ENCODE measurements around the gene LHX1. TPM values are rescaled to one million over a fixed set of nuclear protein-coding genes. Genes with fewer than 3 reads are reported as not detected.

LHX1 gene
- total and polyA plus RNA-seq, 10 of the 15 experiments (the other 5 are each of a cell fraction or from before 2014, with no cell fraction given): not detected

GRCh38 chr17:36899250-36900159, 37.8 kb upstream of the LHX1 start:
- no peak overlapping the region for H3K4me2 ChIP-seq (ENCODE audit: control insufficient read depth, insufficient read depth)
- no TSS peak for BruUV-seq (replicated peaks)
- ChIA-PET POLR2A (interaction anchor here (0.6 kb wide), 1 partner anchor 161 kb away, joined by 3 read pairs; no protein-coding TSS in a partner anchor), CTCF (no interaction called here), RAD21 (ENCODE audit: unreplicated experiment) (no interaction called here), SMC1A (ENCODE audit: uncharacterized antibody, unreplicated experiment) (no interaction called here)
- intact Hi-C loops (cut with micrococcal nuclease; ENCODE audit: unreplicated experiment): no loop called here
- no peak for ATAC-seq
- no peak overlapping the region for H3K27ac ChIP-seq (ENCODE audit: control insufficient read depth, insufficient read depth)
- no peaks in the 10 kb centered on the region; a peak in 1 of 4 replicates for H3K27me3 ChIP-seq (replicated peaks in 1 of 2; ENCODE audit: control insufficient read depth in 2 of 2, insufficient read depth in 2 of 2, low read length in 1 of 2)
- in situ Hi-C loops (cut with MboI): no loop called here
- no peaks in the 10 kb centered on the region for H3K79me2 ChIP-seq (ENCODE audit: control insufficient read depth, insufficient read depth, low read length)
- no peak overlapping the region for H2AFZ ChIP-seq (ENCODE audit: control insufficient read depth, low read depth, low read length)
- no peak for DNase-seq (ENCODE audit: low read depth, low spot score)
- H3K36me3 ChIP-seq (ENCODE audit: control insufficient read depth in 2 of 2, insufficient read depth in 2 of 2, low read length in 1 of 2): no peaks in the 10 kb centered on the region
- no peaks in the 10 kb centered on the region for H3K9me3 ChIP-seq (replicated peaks; ENCODE audit: control insufficient read depth, insufficient read depth, low read length)
- TF ChIP-seq TARDBP (IDR thresholded peaks at IDR 0.05; ENCODE audit: borderline replicate concordance) (no peak), FOS (IDR thresholded peaks at IDR 0.05; ENCODE audit: borderline replicate concordance, extremely low read depth, insufficient read length) (no peak), REST (IDR thresholded peaks at IDR 0.05; ENCODE audit: low read depth, low read length) (no peak), POLR2AphosphoS2 (IDR thresholded peaks at IDR 0.05; ENCODE audit: low read depth, low read length) (no peak), NFYA (IDR thresholded peaks at IDR 0.05; ENCODE audit: borderline replicate concordance, low read depth, low read length) (no peak), E4F1 (IDR thresholded peaks at IDR 0.05; ENCODE audit: borderline replicate concordance, partially characterized antibody) (no peak), SMAD1 (IDR thresholded peaks at IDR 0.05; ENCODE audit: low read depth, partially characterized antibody) (no peak), SREBF2 (IDR thresholded peaks at IDR 0.05; ENCODE audit: low read length) (no peak), MTA2 (IDR thresholded peaks at IDR 0.05; ENCODE audit: low read depth) (no peak), DPF2 (IDR thresholded peaks at IDR 0.05) (no peak), ZBED1 (IDR thresholded peaks at IDR 0.05; ENCODE audit: borderline replicate concordance) (no peak), MXI1 (IDR thresholded peaks at IDR 0.05; ENCODE audit: low read depth, low read length) (no peak)
- FAIRE-seq: no peak
- no peak overlapping the region for H3K9ac ChIP-seq (ENCODE audit: control insufficient read depth, insufficient read depth, low read length)
- H3K4me1 ChIP-seq (ENCODE audit: control insufficient read depth, insufficient read depth, low read length): no peaks in the 10 kb centered on the region
- WGBS (ENCODE audit: insufficient coverage, insufficient replicate concordance, low lambda C conversion rate, missing lambda C conversion rate): 28% methylated on average over 7 of the region's 7 CpGs
- H3K4me3 ChIP-seq: no peak overlapping the region
- no peaks in the 10 kb centered on the region for H4K20me1 ChIP-seq (ENCODE audit: control insufficient read depth, insufficient read depth)

Data from GM12878 (cell line).